Measurements from ENCODE around the gene TJP2.
"Not testable (repeated sequence)": the region's sequence is repeated elsewhere in the genome, so short reads cannot be mapped to it uniquely, and the experiment has no call there.

Gene TJP2

DNA sequence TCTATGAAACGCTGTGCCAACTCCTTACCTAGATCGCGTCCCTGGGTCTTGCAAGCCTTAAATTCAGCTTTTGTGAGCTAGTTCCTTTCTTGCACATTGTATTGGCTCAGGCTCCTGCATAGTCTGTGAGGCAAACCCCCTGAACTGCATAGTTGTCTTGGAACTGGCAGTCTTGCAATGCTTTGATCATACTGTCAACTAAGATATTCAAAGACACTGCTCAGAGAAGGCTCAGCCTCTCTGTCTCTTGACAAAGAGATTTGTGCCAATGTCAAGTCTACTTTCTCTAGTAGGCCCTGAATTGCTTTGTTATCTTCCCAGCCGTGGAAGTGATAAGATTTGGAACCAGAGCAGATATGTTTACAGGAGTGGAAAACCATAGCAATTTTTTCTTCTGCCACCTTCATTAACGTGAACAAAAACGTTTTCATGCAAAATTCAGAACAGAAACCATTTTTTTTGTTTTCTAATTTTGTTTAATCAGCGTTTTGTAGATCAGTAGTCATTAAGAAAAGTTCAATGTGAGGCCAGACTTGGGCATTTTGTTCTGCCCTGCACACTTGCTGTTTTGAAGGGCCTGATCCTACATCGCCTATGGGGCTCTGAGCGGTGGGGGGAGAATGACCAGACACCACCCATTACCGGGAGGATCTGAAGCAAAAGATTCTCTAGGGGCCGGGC lies 123.4 kb downstream of the TJP2 start:
- no peak for DNase-seq (ENCODE audit: low spot score)
- ChIA-PET CTCF (no interaction called here), POLR2A (ENCODE audit: low non-redundant PET) (no interaction called here)
- TF ChIP-seq, protein P1, sequence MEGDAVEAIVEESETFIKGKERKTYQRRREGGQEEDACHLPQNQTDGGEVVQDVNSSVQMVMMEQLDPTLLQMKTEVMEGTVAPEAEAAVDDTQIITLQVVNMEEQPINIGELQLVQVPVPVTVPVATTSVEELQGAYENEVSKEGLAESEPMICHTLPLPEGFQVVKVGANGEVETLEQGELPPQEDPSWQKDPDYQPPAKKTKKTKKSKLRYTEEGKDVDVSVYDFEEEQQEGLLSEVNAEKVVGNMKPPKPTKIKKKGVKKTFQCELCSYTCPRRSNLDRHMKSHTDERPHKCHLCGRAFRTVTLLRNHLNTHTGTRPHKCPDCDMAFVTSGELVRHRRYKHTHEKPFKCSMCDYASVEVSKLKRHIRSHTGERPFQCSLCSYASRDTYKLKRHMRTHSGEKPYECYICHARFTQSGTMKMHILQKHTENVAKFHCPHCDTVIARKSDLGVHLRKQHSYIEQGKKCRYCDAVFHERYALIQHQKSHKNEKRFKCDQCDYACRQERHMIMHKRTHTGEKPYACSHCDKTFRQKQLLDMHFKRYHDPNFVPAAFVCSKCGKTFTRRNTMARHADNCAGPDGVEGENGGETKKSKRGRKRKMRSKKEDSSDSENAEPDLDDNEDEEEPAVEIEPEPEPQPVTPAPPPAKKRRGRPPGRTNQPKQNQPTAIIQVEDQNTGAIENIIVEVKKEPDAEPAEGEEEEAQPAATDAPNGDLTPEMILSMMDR (conservative IDR thresholded peaks at IDR 0.05; ENCODE audit: low read depth): no peak
- H3K27ac ChIP-seq: no peak overlapping the region

DNA sequence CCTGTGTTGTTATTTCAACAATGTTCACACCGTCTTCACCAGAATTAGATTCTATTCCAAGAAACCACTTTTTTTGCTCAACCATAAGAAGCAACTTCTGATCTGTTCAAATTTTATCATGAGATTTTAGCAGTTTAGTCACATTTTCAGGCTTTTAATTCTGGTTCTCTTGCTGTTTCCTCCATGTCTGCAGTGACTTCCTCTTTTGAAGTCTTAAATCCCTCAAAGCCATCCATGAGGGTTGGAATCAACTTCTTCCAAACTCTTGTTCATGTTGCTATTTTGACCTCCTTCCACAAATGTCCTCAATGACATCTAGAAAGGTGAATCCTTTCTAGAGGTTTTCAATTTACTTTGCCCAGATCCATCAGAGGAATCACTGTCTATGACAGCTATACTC lies 125.2 kb downstream of the TJP2 start:
- ChIA-PET CTCF (no interaction called here), POLR2A (ENCODE audit: low non-redundant PET) (no interaction called here)
- no peak overlapping the region for H3K27ac ChIP-seq
- DNase-seq (ENCODE audit: low spot score): no peak
- TF ChIP-seq, protein P1 (conservative IDR thresholded peaks at IDR 0.05; ENCODE audit: low read depth): no peak

DNA sequence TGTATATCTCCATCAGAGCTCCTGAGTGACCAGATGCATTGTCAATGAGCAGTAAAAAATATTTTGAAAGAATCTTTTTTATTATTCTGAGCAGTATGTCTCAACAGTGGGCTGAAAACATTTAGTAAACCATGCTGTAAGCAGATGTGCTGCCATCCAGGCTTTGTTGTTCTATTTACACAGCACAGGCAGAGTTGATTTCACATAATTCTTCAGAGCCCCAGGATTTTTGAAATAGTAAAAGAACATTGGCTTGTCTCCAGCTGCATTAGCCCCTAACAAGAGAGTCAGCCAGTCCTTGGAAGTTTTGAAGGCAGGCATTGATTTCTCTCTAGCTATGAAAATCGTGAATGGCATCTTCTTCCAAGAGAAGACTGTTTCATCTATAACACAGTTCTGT lies 125.7 kb downstream of the TJP2 start:
- DNase-seq (ENCODE audit: low spot score): no peak
- TF ChIP-seq, protein P1 (conservative IDR thresholded peaks at IDR 0.05; ENCODE audit: low read depth): no peak
- CTCF ChIA-PET: interaction anchor here (0.6 kb wide), 2 partner anchors 123 to 762 kb away, joined by 3 to 4 read pairs; no protein-coding TSS in a partner anchor
- POLR2A ChIA-PET (ENCODE audit: low non-redundant PET): no interaction called here
- H3K27ac ChIP-seq: no peak overlapping the region

DNA sequence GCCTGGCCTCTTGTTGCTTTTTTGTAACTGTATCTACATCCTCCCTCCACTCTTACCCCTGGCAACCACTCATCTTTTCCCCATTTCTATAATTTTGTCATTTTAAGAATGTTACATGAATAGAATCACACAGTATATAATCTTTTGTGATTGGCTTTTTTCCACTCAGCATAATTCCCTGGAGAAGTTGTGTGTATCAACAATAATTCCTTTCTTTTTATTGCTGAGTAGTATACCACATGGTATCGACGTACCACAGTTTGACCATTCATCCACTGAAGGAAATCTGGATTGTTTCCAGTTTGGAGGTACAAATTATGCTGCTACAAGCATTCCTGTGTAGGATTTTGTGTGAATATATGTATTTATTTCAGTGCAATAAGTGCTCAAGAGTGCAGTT lies 129.3 kb downstream of the TJP2 start:
- no peak for DNase-seq (ENCODE audit: low spot score)
- H3K27ac ChIP-seq: no peak overlapping the region
- TF ChIP-seq, protein P1 (conservative IDR thresholded peaks at IDR 0.05; ENCODE audit: low read depth): no peak
- POLR2A ChIA-PET (ENCODE audit: low non-redundant PET): no interaction called here
- CTCF ChIA-PET: no interaction called here

DNA sequence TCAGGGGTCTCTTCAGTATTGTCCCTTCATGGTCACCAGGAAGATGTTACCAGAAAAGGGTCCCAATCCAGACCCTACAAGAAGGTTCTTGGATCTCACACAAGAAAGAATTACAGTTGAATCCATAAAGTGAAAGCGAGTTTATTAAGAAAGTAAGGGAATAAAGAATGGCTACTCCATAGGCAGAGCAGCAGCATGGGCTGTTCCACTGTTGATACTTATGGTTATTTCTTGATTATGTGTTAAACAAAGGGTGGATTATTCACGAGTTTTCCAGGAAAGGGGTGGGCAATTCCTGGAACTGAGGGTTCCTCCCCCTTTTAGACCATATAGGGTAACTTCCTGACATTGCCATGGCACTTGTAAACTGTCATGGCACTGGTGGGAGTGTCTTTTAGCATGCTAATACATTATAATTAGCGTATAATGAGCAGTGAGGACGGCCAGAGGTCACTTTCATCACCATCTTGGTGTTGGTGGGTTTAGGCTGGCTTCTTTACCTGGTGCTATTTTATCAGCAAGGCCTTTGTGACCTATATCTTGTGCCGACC lies 132.9 kb downstream of the TJP2 start:
- CTCF ChIA-PET; H3K27ac ChIP-seq; POLR2A ChIA-PET (ENCODE audit: low non-redundant PET); DNase-seq (ENCODE audit: low spot score): not testable (repeated sequence)

DNA sequence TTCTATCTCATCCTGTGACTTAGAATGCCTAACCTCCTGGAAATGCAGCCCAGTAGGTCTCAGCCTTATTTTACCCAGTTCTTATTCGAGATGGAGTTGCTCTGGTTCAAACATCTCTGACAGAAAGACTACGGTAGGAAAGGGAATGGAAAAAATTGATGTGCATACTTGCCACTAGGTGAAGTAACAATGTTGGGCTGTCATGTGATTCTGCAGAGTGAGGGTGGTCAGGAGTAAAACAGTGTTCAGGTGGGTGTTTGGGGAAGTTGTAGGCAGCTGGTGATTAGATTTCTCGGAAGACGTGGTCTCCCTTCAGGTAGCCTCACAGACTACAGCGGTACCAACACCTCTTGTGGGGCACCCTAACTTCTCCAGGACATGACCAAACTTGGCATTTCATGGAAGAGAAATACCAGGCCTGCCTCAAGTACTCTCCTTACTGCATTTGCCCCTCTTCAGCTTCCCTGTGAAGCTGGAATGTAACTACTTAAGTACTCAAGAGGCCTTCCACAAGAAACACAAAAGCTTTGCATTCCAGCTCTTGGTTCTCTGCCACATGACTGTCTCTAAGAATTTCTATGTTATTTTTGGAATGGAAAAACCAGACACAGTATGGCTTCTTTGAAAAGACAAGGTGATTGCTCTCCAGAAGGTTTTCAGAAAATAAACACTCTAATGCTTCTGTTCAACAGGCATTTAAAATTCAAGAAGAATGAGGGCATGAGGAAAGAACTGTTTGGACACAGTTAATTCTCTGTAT lies 133.5 kb downstream of the TJP2 start:
- no peak overlapping the region for H3K27ac ChIP-seq
- DNase-seq (ENCODE audit: low spot score): no peak
- CTCF ChIA-PET: interaction anchor here (0.6 kb wide), 1 partner anchor 321 kb away, joined by 3 read pairs; no protein-coding TSS in a partner anchor
- POLR2A ChIA-PET (ENCODE audit: low non-redundant PET): no interaction called here
- TF ChIP-seq, protein P1 (conservative IDR thresholded peaks at IDR 0.05; ENCODE audit: low read depth): no peak
